ENCODE results near the gene DDX46. TPM values are rescaled to one million over a fixed set of nuclear protein-coding genes. Genes with fewer than 3 reads are reported as not detected.

DDX46 gene
- total and polyA plus RNA-seq, 2 of the 8 experiments (the other 6 are each of a cell fraction or from before 2014, with no cell fraction given), result 22.6 to 110 TPM

- no peak within 1 kb of the TSS for H2BK120ac ChIP-seq (replicated peaks; ENCODE audit: low read depth, low read length)
- TF ChIP-seq ATF2 (IDR thresholded peaks at IDR 0.05; ENCODE audit: low read length) (no peak), BACH1 (IDR thresholded peaks at IDR 0.05; ENCODE audit: low read length) (peak; percentile 91), E2F6 (IDR thresholded peaks at IDR 0.05) (peak; percentile 95), FOSL1 (IDR thresholded peaks at IDR 0.05; ENCODE audit: insufficient read depth, low read depth, low read length) (no peak), RBBP5 (IDR thresholded peaks at IDR 0.05; ENCODE audit: borderline replicate concordance, low read depth, low read length) (peak; percentile 99), HDAC2 (IDR thresholded peaks at IDR 0.05; ENCODE audit: borderline replicate concordance in 1 of 2, low read depth in 2 of 2, low read length in 2 of 2) (no peak; a peak in 2 of 4 replicates), CBX5 (IDR thresholded peaks at IDR 0.05; ENCODE audit: low read depth, low read length) (no peak)
These were observed 87.5 kb downstream of the DDX46 start, which contains the start of gene C5orf24 for GRCh38 chr5:134845852-134846640. C5orf24 (plus strand) TSS chr5:134845968; CDS start chr5:134854901, 8,933 bp downstream.

More at GRCh38 chr5:134845852-134846640, 87.5 kb downstream of the DDX46 start, which contains the start of gene C5orf24:
- peak within 1 kb of the TSS; percentile 65 to 85 for H3K4me2 ChIP-seq (ENCODE audit: insufficient read depth in 1 of 2, low read depth in 2 of 2, low read length in 2 of 2)
- H4K5ac ChIP-seq (ENCODE audit: insufficient read length, low read depth, low read length), result no peak within 1 kb of the TSS
- 0 out of 2 replicates have a peak within 1 kb of the TSS, but pooled peaks have one; percentile 37 for H2AFZ ChIP-seq (ENCODE audit: low read length)
- no peak within 1 kb of the TSS for H2BK15ac ChIP-seq (ENCODE audit: low read length)
- H3K9ac ChIP-seq (replicated peaks in 1 of 4; ENCODE audit: extremely low read depth in 1 of 4, low read depth in 3 of 4, low read length in 3 of 4), result peak within 1 kb of the TSS; percentile 79 to 97 (median 80)
- no peak within 1 kb of the TSS for H2BK20ac ChIP-seq (ENCODE audit: low read length)
- no peak within 1 kb of the TSS for H3K23ac ChIP-seq (ENCODE audit: insufficient read length)
- peak within 1 kb of the TSS; percentile 56; the same call in 1 of the 2 replicates for H2BK5ac ChIP-seq (ENCODE audit: low read depth, low read length)
- H3K4me3 ChIP-seq (ENCODE audit: extremely low read depth in 1 of 4, insufficient read depth in 2 of 4, low read depth in 3 of 4, low read length in 4 of 4), result peak within 1 kb of the TSS; percentile 62 to 88 (median 72)
- H3K56ac ChIP-seq (replicated peaks; ENCODE audit: insufficient read length, low read depth, low read length), result peak within 1 kb of the TSS; percentile 81
- DNase-seq (ENCODE audit: low read depth in 1 of 2, low spot score in 2 of 2) (peak; percentile 58 to 84), FAIRE-seq (no peak)
- H3K4me1 ChIP-seq (replicated peaks in 1 of 4; ENCODE audit: control insufficient read depth in 3 of 4, insufficient read depth in 4 of 4, low read length in 3 of 4), result no peaks in the 10 kb centered on the region
- H4K8ac ChIP-seq (ENCODE audit: extremely low read depth, insufficient read depth, low read length), result peak within 1 kb of the TSS; percentile 92
- H4K20me1 ChIP-seq (replicated peaks in 1 of 2; ENCODE audit: control insufficient read depth in 1 of 2, insufficient read depth in 2 of 2, low read length in 2 of 2), result no peaks in the 10 kb centered on the region
- ChIA-PET CTCF (ENCODE audit: partially characterized antibody) (interaction anchor here (0.7 to 1.4 kb wide), 5 partner anchors 7 to 72 kb away, joined by 3 to 5 read pairs (median 3); no protein-coding TSS in a partner anchor), POLR2A (ENCODE audit: partially characterized antibody) (interaction anchor here (0.7 to 2.5 kb wide), 20 partner anchors 9 to 108 kb away, joined by 3 to 17 read pairs (median 4); partner anchors contain the start of genes CAMLG, PCBD2 and TXNDC15)
- no peak within 1 kb of the TSS; the same call in 1 of the 2 replicates for H2AK5ac ChIP-seq (ENCODE audit: low read depth, low read length)
- H3K79me2 ChIP-seq (ENCODE audit: control insufficient read depth in 1 of 2, insufficient read depth in 2 of 2, low read length in 2 of 2), result no peaks in the 10 kb centered on the region
- H3K79me1 ChIP-seq (ENCODE audit: low read depth, low read length), result no peaks in the 10 kb centered on the region
- H3K23me2 ChIP-seq (ENCODE audit: low read depth, low read length), result peaks cover 3% of the 10 kb centered on the region
- no peak within 1 kb of the TSS for H3K14ac ChIP-seq (ENCODE audit: insufficient read length)
- H3K18ac ChIP-seq (ENCODE audit: extremely low read depth, low read length), result peak within 1 kb of the TSS; percentile 81; the same call in 1 of the 2 replicates
- no peak within 1 kb of the TSS for H2BK12ac ChIP-seq (ENCODE audit: low read depth, low read length)
- no peaks in the 10 kb centered on the region for H3K9me3 ChIP-seq (ENCODE audit: insufficient read depth in 2 of 2, low read depth in 1 of 2, low read length in 1 of 2)
- H3K36me3 ChIP-seq (ENCODE audit: control insufficient read depth in 2 of 4, insufficient read depth in 4 of 4, low read length in 3 of 4), result peaks cover 0 to 3% (median 0%) of the 10 kb centered on the region in 4 experiments; a peak in 1 of 8 replicates
- H3K4ac ChIP-seq (replicated peaks; ENCODE audit: insufficient read length, low read depth, low read length), result peak within 1 kb of the TSS; percentile 44
- peak within 1 kb of the TSS; percentile 13 for H4K91ac ChIP-seq (replicated peaks; ENCODE audit: insufficient read length, low read length)
- H3K27ac ChIP-seq (ENCODE audit: low read depth, low read length), result peak within 1 kb of the TSS; percentile 66
- WGBS, 2 experiments (ENCODE audit: extremely low coverage in 1 of 2, insufficient coverage in 1 of 2, insufficient read length in 1 of 2, insufficient replicate concordance in 2 of 2, low coverage in 1 of 2, low lambda C conversion rate in 2 of 2, missing lambda C conversion rate in 1 of 2), result 5% methylated on average over 50 of the region's 84 CpGs; no CpG with 5 or more reads in 1 of the 2 experiments
- H3K27me3 ChIP-seq (replicated peaks in 1 of 4; ENCODE audit: control insufficient read depth in 3 of 4, extremely low read depth in 1 of 4, insufficient read depth in 3 of 4, low read length in 3 of 4), result no peaks in the 10 kb centered on the region
